Neural cell (in vitro differentiated cells): Measurements from ENCODE around the gene DCDC2.

ENCODE experiments used
- EP300 ChIP-seq: fragments of 450-650 bp; conservative IDR thresholded peaks from 2 replicates; pipeline ENCODE4 v1.6.1; 2014; ENCODE audit warnings: antibody characterized with exemption, mild to moderate bottlenecking, moderate library complexity; ENCODE audit not compliant: poor library complexity, severe bottlenecking
- EZH2 ChIP-seq: fragments of 200-600, 300-800 bp; shearing (Covaris generic), sonication (generic); IDR thresholded peaks from 2 replicates; pipeline ENCODE4 v1.6.1; 2014; ENCODE audit warnings: antibody characterized with exemption, low read length, borderline replicate concordance, mild to moderate bottlenecking; ENCODE audit not compliant: insufficient read depth, poor library complexity, severe bottlenecking

- TF ChIP-seq EP300 (no peak), EZH2 (no peak)
Measured at GRCh38 chr6:24139639-24140038, 218.2 kb downstream of the DCDC2 start.
